Measurements from ENCODE around the gene TAF4B.
A peak's percentile ranks its signal among the peaks of the same experiment; 100 is the strongest.
"Not testable (repeated sequence)": the region's sequence is repeated elsewhere in the genome, so short reads cannot be mapped to it uniquely, and the experiment has no call there.

TAF4B gene

GRCh38 chr18:26226229-26227050 lies at the start of gene TAF4B:
TAF4B (plus strand) TSS chr18:26226445; CDS start chr18:26226934, 489 bp downstream.
- Mint-ChIP-seq H3K27me3 (no peaks in the 10 kb centered on the region), H3K4me1 (peaks cover 32% of the 10 kb centered on the region), H3K4me3 (peak within 1 kb of the TSS; percentile 91), H3K36me3 (ENCODE audit: insufficient read depth) (peaks cover 14% of the 10 kb centered on the region), H3K27ac (ENCODE audit: low read depth) (peak within 1 kb of the TSS; percentile 94), H3K9me3 (no peaks in the 10 kb centered on the region)
- ATAC-seq (replicated peaks; ENCODE audit: extremely low read depth, poor library complexity, severe bottlenecking), result peak; percentile 87
- DNase-seq (ENCODE audit: low spot score in 2 of 2), result peak; percentile 82 to 86

GRCh38 chr18:26181343-26181826 lies 44.9 kb upstream of the TAF4B start:
- Mint-ChIP-seq H3K27me3 (no peaks in the 10 kb centered on the region), H3K36me3 (ENCODE audit: insufficient read depth) (no peaks in the 10 kb centered on the region), H3K27ac (ENCODE audit: low read depth) (no peak overlapping the region), H3K9me3 (no peaks in the 10 kb centered on the region), H3K4me1 (no peaks in the 10 kb centered on the region), H3K4me3 (no peak overlapping the region)
- DNase-seq (ENCODE audit: low spot score in 2 of 2), result no peak
- ATAC-seq (replicated peaks; ENCODE audit: extremely low read depth, poor library complexity, severe bottlenecking), result no peak

- H3K4me3 Mint-ChIP-seq, result no peak overlapping the region
- no peak overlapping the region for H3K27ac Mint-ChIP-seq (ENCODE audit: low read depth)
- no peaks in the 10 kb centered on the region for H3K9me3 Mint-ChIP-seq
- H3K27me3 Mint-ChIP-seq, result no peaks in the 10 kb centered on the region
- ATAC-seq (replicated peaks; ENCODE audit: extremely low read depth, poor library complexity, severe bottlenecking) (no peak), DNase-seq (ENCODE audit: low spot score in 2 of 2) (no peak)
- H3K36me3 Mint-ChIP-seq (ENCODE audit: insufficient read depth), result no peaks in the 10 kb centered on the region
- H3K4me1 Mint-ChIP-seq, result no peaks in the 10 kb centered on the region
Measured at GRCh38 chr18:26183395-26184112, 42.7 kb upstream of the TAF4B start.

- DNase-seq (ENCODE audit: low spot score in 2 of 2), result no peak
- no peak overlapping the region for H3K27ac Mint-ChIP-seq (ENCODE audit: low read depth)
- no peak overlapping the region for H3K4me3 Mint-ChIP-seq
- no peak for ATAC-seq (replicated peaks; ENCODE audit: extremely low read depth, poor library complexity, severe bottlenecking)
- no peaks in the 10 kb centered on the region for H3K9me3 Mint-ChIP-seq
- H3K36me3 Mint-ChIP-seq (ENCODE audit: insufficient read depth), result no peaks in the 10 kb centered on the region
- no peaks in the 10 kb centered on the region for H3K27me3 Mint-ChIP-seq
- H3K4me1 Mint-ChIP-seq, result peaks cover 5% of the 10 kb centered on the region
Measured at GRCh38 chr18:26185267-26185666, 41.0 kb upstream of the TAF4B start.

GRCh38 chr18:26190506-26190905 lies 35.7 kb upstream of the TAF4B start:
- H3K9me3 Mint-ChIP-seq, result no peaks in the 10 kb centered on the region
- DNase-seq (ENCODE audit: low spot score in 2 of 2) (no peak), ATAC-seq (replicated peaks; ENCODE audit: extremely low read depth, poor library complexity, severe bottlenecking) (peak; percentile 92)
- H3K36me3 Mint-ChIP-seq (ENCODE audit: insufficient read depth), result no peaks in the 10 kb centered on the region
- no peaks in the 10 kb centered on the region for H3K27me3 Mint-ChIP-seq
- peak overlapping the region; percentile 84 for H3K27ac Mint-ChIP-seq (ENCODE audit: low read depth)
- peaks cover 5% of the 10 kb centered on the region for H3K4me1 Mint-ChIP-seq
- H3K4me3 Mint-ChIP-seq, result peak overlapping the region; percentile 67

GRCh38 chr18:26192233-26192632 lies 34.0 kb upstream of the TAF4B start:
- DNase-seq (ENCODE audit: low spot score in 2 of 2), result no peak
- ATAC-seq (replicated peaks; ENCODE audit: extremely low read depth, poor library complexity, severe bottlenecking), result no peak
- H3K9me3 Mint-ChIP-seq, result no peaks in the 10 kb centered on the region
- H3K4me1 Mint-ChIP-seq, result peaks cover 5% of the 10 kb centered on the region
- no peak overlapping the region for H3K27ac Mint-ChIP-seq (ENCODE audit: low read depth)
- H3K36me3 Mint-ChIP-seq (ENCODE audit: insufficient read depth), result peaks cover 2% of the 10 kb centered on the region
- H3K27me3 Mint-ChIP-seq, result no peaks in the 10 kb centered on the region
- no peak overlapping the region for H3K4me3 Mint-ChIP-seq

- H3K4me3 Mint-ChIP-seq, result no peak overlapping the region
- peaks cover 2% of the 10 kb centered on the region for H3K36me3 Mint-ChIP-seq (ENCODE audit: insufficient read depth)
- no peak for DNase-seq (ENCODE audit: low spot score in 2 of 2)
- no peak overlapping the region for H3K27ac Mint-ChIP-seq (ENCODE audit: low read depth)
- no peak for ATAC-seq (replicated peaks; ENCODE audit: extremely low read depth, poor library complexity, severe bottlenecking)
- H3K4me1 Mint-ChIP-seq, result no peaks in the 10 kb centered on the region
- H3K27me3 Mint-ChIP-seq, result no peaks in the 10 kb centered on the region
- H3K9me3 Mint-ChIP-seq, result no peaks in the 10 kb centered on the region
Measured at GRCh38 chr18:26196605-26197004, 29.6 kb upstream of the TAF4B start.

- DNase-seq (ENCODE audit: low spot score in 2 of 2); H3K27ac Mint-ChIP-seq (ENCODE audit: low read depth); H3K27me3 Mint-ChIP-seq; H3K36me3 Mint-ChIP-seq (ENCODE audit: insufficient read depth); H3K9me3 Mint-ChIP-seq; ATAC-seq (replicated peaks; ENCODE audit: extremely low read depth, poor library complexity, severe bottlenecking); H3K4me1 Mint-ChIP-seq; H3K4me3 Mint-ChIP-seq: not testable (repeated sequence)
Measured at GRCh38 chr18:26202001-26202400, 24.2 kb upstream of the TAF4B start.

GRCh38 chr18:26205318-26205717 lies 20.9 kb upstream of the TAF4B start:
- H3K36me3 Mint-ChIP-seq (ENCODE audit: insufficient read depth), result peaks cover 2% of the 10 kb centered on the region
- H3K27me3 Mint-ChIP-seq, result no peaks in the 10 kb centered on the region
- no peaks in the 10 kb centered on the region for H3K4me1 Mint-ChIP-seq
- ATAC-seq (replicated peaks; ENCODE audit: extremely low read depth, poor library complexity, severe bottlenecking), result no peak
- no peaks in the 10 kb centered on the region for H3K9me3 Mint-ChIP-seq
- DNase-seq (ENCODE audit: low spot score in 2 of 2), result no peak
- H3K4me3 Mint-ChIP-seq, result no peak overlapping the region
- H3K27ac Mint-ChIP-seq (ENCODE audit: low read depth), result no peak overlapping the region

- Mint-ChIP-seq H3K27me3 (no peaks in the 10 kb centered on the region), H3K27ac (ENCODE audit: low read depth) (no peak overlapping the region), H3K36me3 (ENCODE audit: insufficient read depth) (peaks cover 2% of the 10 kb centered on the region), H3K4me1 (no peaks in the 10 kb centered on the region), H3K9me3 (no peaks in the 10 kb centered on the region), H3K4me3 (no peak overlapping the region)
- ATAC-seq (replicated peaks; ENCODE audit: extremely low read depth, poor library complexity, severe bottlenecking), result no peak
- DNase-seq (ENCODE audit: low spot score in 2 of 2), result no peak
Measured at GRCh38 chr18:26206488-26206887, 19.8 kb upstream of the TAF4B start.

- Mint-ChIP-seq H3K4me1 (no peaks in the 10 kb centered on the region), H3K9me3 (no peaks in the 10 kb centered on the region), H3K4me3 (no peak overlapping the region), H3K27me3 (no peaks in the 10 kb centered on the region), H3K36me3 (ENCODE audit: insufficient read depth) (no peaks in the 10 kb centered on the region), H3K27ac (ENCODE audit: low read depth) (no peak overlapping the region)
- DNase-seq (ENCODE audit: low spot score in 2 of 2) (no peak), ATAC-seq (replicated peaks; ENCODE audit: extremely low read depth, poor library complexity, severe bottlenecking) (no peak)
Measured at GRCh38 chr18:26207937-26208336, 18.3 kb upstream of the TAF4B start.

GRCh38 chr18:26208977-26209376 lies 17.3 kb upstream of the TAF4B start:
- Mint-ChIP-seq H3K36me3 (ENCODE audit: insufficient read depth) (no peaks in the 10 kb centered on the region), H3K9me3 (no peaks in the 10 kb centered on the region), H3K27ac (ENCODE audit: low read depth) (no peak overlapping the region), H3K27me3 (no peaks in the 10 kb centered on the region), H3K4me3 (no peak overlapping the region), H3K4me1 (no peaks in the 10 kb centered on the region)
- DNase-seq (ENCODE audit: low spot score in 2 of 2) (no peak), ATAC-seq (replicated peaks; ENCODE audit: extremely low read depth, poor library complexity, severe bottlenecking) (no peak)

- Mint-ChIP-seq H3K36me3 (ENCODE audit: insufficient read depth) (no peaks in the 10 kb centered on the region), H3K9me3 (no peaks in the 10 kb centered on the region), H3K4me3 (no peak overlapping the region), H3K27me3 (no peaks in the 10 kb centered on the region), H3K27ac (ENCODE audit: low read depth) (no peak overlapping the region), H3K4me1 (peaks cover 6% of the 10 kb centered on the region)
- DNase-seq (ENCODE audit: low spot score in 2 of 2) (no peak), ATAC-seq (replicated peaks; ENCODE audit: extremely low read depth, poor library complexity, severe bottlenecking) (no peak)
Measured at GRCh38 chr18:26210147-26210546, 16.1 kb upstream of the TAF4B start.

All from central memory CD8-positive, alpha-beta T cell (primary cell).